MM.1S (cell line): Measurements from ENCODE around the gene NOTUM.

Source experiments
- EZH2 ChIP-seq: fragments of 300-600 bp; sonication (generic); optimal IDR thresholded peaks from 2 replicates; pipeline ENCODE3; 2017; ENCODE audit warnings: low read depth, mild to moderate bottlenecking, antibody characterized with exemption, low read length, mixed read lengths
- EZH2phosphoT487 ChIP-seq: fragments of 300-600 bp; sonication (generic); IDR thresholded peaks from 2 replicates; pipeline ENCODE4 v1.6.1; 2018; ENCODE audit warnings: antibody characterized with exemption, low read length
- TF ChIP-seq, protein P1 (sequence below): fragments of 300-600 bp; sonication (generic); IDR thresholded peaks from 2 replicates; pipeline ENCODE4 v1.5.1; 2016; ENCODE audit warnings: antibody characterized with exemption, low read length, mixed read lengths

DNA sequence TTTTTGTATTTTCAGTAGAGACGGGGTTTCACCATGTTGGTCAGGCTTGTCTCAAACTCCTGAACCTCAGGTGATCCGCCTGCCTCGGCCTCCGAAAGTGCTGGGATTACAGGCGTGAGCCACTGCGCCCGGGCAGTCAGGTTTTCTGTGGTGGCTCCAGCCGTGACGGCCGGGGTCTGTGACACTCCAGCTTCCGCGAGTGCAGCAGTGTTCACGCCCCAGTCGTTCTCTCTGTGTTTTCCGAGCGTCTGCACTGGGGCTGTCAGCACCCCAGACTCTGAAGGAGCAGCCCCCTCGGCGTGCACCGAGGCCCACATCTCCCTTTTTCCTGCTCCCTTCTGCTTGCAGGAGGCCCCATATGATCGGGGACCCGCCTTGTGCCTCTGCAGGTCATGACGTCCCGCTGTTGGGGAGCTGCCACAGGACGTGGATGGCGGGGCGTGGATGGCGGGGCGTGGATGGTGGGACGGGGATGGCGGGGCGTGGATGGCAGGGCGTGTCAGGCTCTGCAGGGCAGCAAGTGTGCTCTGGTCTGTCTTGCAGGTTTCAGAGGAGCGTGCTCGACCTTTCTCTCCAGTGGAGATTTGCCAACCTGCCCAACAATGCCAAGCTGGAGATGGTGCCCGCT is 22.1 kb upstream of the NOTUM start:
- TF ChIP-seq, protein P1, sequence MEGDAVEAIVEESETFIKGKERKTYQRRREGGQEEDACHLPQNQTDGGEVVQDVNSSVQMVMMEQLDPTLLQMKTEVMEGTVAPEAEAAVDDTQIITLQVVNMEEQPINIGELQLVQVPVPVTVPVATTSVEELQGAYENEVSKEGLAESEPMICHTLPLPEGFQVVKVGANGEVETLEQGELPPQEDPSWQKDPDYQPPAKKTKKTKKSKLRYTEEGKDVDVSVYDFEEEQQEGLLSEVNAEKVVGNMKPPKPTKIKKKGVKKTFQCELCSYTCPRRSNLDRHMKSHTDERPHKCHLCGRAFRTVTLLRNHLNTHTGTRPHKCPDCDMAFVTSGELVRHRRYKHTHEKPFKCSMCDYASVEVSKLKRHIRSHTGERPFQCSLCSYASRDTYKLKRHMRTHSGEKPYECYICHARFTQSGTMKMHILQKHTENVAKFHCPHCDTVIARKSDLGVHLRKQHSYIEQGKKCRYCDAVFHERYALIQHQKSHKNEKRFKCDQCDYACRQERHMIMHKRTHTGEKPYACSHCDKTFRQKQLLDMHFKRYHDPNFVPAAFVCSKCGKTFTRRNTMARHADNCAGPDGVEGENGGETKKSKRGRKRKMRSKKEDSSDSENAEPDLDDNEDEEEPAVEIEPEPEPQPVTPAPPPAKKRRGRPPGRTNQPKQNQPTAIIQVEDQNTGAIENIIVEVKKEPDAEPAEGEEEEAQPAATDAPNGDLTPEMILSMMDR: no peak
- TF ChIP-seq EZH2: no peak
- TF ChIP-seq EZH2phosphoT487: no peak
